GM12865 (cell line): ENCODE data around the gene RPL31.

ENCODE experiments used
- DNase-seq: peaks from one replicate; pipeline ENCODE4 v3.0.0; 2010; ENCODE audit warnings: low read depth
- H3K4me3 ChIP-seq: 2 replicates; pipeline ENCODE4 v1.5.1; 2011; ENCODE audit warnings: mild to moderate bottlenecking, low read depth, low read length, control low read depth
- CTCF ChIP-seq: IDR thresholded peaks from 2 replicates; pipeline ENCODE4 v1.5.1; 2011; ENCODE audit warnings: low read length, control low read depth, low read depth, inconsistent platforms; ENCODE audit not compliant: insufficient read depth; ENCODE audit errors: missing control alignments

Gene RPL31

GRCh38 chr2:100965596-100965995 lies 36.5 kb upstream of the RPL31 start:
- no peak overlapping the region for H3K4me3 ChIP-seq

GRCh38 chr2:100967716-100968115 lies 34.4 kb upstream of the RPL31 start:
- no peak overlapping the region for H3K4me3 ChIP-seq
- no peak for TF ChIP-seq CTCF
- no peak for DNase-seq

More at GRCh38 chr2:100965596-100965995, 36.5 kb upstream of the RPL31 start:
- TF ChIP-seq CTCF: no peak
- no peak for DNase-seq

- no peak for DNase-seq
- no peak overlapping the region for H3K4me3 ChIP-seq
- TF ChIP-seq CTCF: no peak
These were observed 33.6 kb upstream of the RPL31 start for GRCh38 chr2:100968146-100969145.

GRCh38 chr2:100969998-100970397 lies 32.1 kb upstream of the RPL31 start:
- no peak overlapping the region for H3K4me3 ChIP-seq
- no peak for TF ChIP-seq CTCF
- no peak for DNase-seq

- no peak for DNase-seq
- H3K4me3 ChIP-seq: no peak overlapping the region
- TF ChIP-seq CTCF: no peak
These were observed 30.9 kb upstream of the RPL31 start for GRCh38 chr2:100971221-100971620.

- no peak for TF ChIP-seq CTCF
- no peak for DNase-seq
- no peak overlapping the region for H3K4me3 ChIP-seq
These were observed 29.6 kb upstream of the RPL31 start for GRCh38 chr2:100972452-100972851.
